ENCODE results near the gene B3GLCT. TPM values are rescaled to one million over a fixed set of nuclear protein-coding genes. Genes with fewer than 3 reads are reported as not detected.
A peak's percentile ranks its signal among the peaks of the same experiment; 100 is the strongest.

Gene B3GLCT
- total and polyA plus RNA-seq, 4 experiments from 2014 or later = 5.2 to 10.2 (median 6.6) TPM

GRCh38 chr13:31246918-31247317 lies 47.1 kb downstream of the B3GLCT start:
- Histone ChIP-seq H3K27me3 (ENCODE audit: insufficient read depth, low read length) (no peaks in the 10 kb centered on the region), H3K4me1 (ENCODE audit: insufficient read depth, low read length) (no peaks in the 10 kb centered on the region), H3K9me3 (ENCODE audit: control insufficient read depth in 1 of 2, low read length in 2 of 2) (no peaks in the 10 kb centered on the region), H3K36me3 (ENCODE audit: insufficient read depth, low read length) (no peaks in the 10 kb centered on the region), H3K4me3 (ENCODE audit: low read length in 2 of 2) (no peak overlapping the region), H3K27ac (ENCODE audit: low read depth, low read length) (no peak overlapping the region)
- H3K9me3 Mint-ChIP-seq = peaks cover 0 to 5% (median 2%) of the 10 kb centered on the region in 8 donors
- H3K27ac Mint-ChIP-seq = peak overlapping the region in 1 of 7 donors; percentile 27
- no peak for DNase-seq
- H3K4me3 Mint-ChIP-seq = no peak overlapping the region
- H3K36me3 Mint-ChIP-seq = peaks cover 17 to 21% of the 10 kb centered on the region in 2 donors
- intact Hi-C loops (cut with micrococcal nuclease) = no loop called here
- peaks cover 0 to 3% (median 0%) of the 10 kb centered on the region in 4 donors for H3K4me1 Mint-ChIP-seq
- ChIA-PET POLR2A (ENCODE audit: partially characterized antibody) (no interaction called here), CTCF (ENCODE audit: partially characterized antibody) (interaction anchor here (2.0 to 2.6 kb wide), 2 partner anchors 9 to 11 kb away, joined by 4 to 16 read pairs; no protein-coding TSS in a partner anchor)
- H3K27me3 Mint-ChIP-seq = no peaks in the 10 kb centered on the region

GRCh38 chr13:31248361-31248760 lies 48.6 kb downstream of the B3GLCT start:
- H3K27ac ChIP-seq (ENCODE audit: low read depth, low read length) = no peak overlapping the region
- H3K4me3 Mint-ChIP-seq = no peak overlapping the region
- peaks cover 0 to 3% (median 0%) of the 10 kb centered on the region in 4 donors for H3K4me1 Mint-ChIP-seq
- H3K9me3 ChIP-seq (ENCODE audit: control insufficient read depth in 1 of 2, low read length in 2 of 2) = no peaks in the 10 kb centered on the region
- no peak overlapping the region for H3K4me3 ChIP-seq (ENCODE audit: low read length in 2 of 2)
- H3K27me3 ChIP-seq (ENCODE audit: insufficient read depth, low read length) = no peaks in the 10 kb centered on the region
- DNase-seq = no peak
- intact Hi-C loops (cut with micrococcal nuclease) = no loop called here
- peaks cover 22 to 31% of the 10 kb centered on the region in 2 donors for H3K36me3 Mint-ChIP-seq
- H3K36me3 ChIP-seq (ENCODE audit: insufficient read depth, low read length) = no peaks in the 10 kb centered on the region
- POLR2A ChIA-PET (ENCODE audit: partially characterized antibody) = no interaction called here
- H3K9me3 Mint-ChIP-seq = peaks cover 0 to 19% (median 10%) of the 10 kb centered on the region in 8 donors
- peak overlapping the region in 3 of 7 donors; percentile 10 to 44 (median 19) for H3K27ac Mint-ChIP-seq
- H3K4me1 ChIP-seq (ENCODE audit: insufficient read depth, low read length) = no peaks in the 10 kb centered on the region
- CTCF ChIA-PET (ENCODE audit: partially characterized antibody) = interaction anchor here (2.6 kb wide), 1 partner anchor 12 kb away, joined by 16 read pairs; no protein-coding TSS in a partner anchor
- H3K27me3 Mint-ChIP-seq = no peaks in the 10 kb centered on the region

- Histone ChIP-seq H3K4me1 (ENCODE audit: insufficient read depth, low read length) (no peaks in the 10 kb centered on the region), H3K27me3 (ENCODE audit: insufficient read depth, low read length) (no peaks in the 10 kb centered on the region), H3K4me3 (ENCODE audit: low read length in 2 of 2) (no peak overlapping the region), H3K36me3 (ENCODE audit: insufficient read depth, low read length) (no peaks in the 10 kb centered on the region), H3K9me3 (ENCODE audit: control insufficient read depth in 1 of 2, low read length in 2 of 2) (no peaks in the 10 kb centered on the region), H3K27ac (ENCODE audit: low read depth, low read length) (no peak overlapping the region)
- Mint-ChIP-seq H3K9me3 (peaks cover 0 to 24% (median 10%) of the 10 kb centered on the region in 8 donors), H3K4me3 (no peak overlapping the region), H3K36me3 (peaks cover 22 to 31% of the 10 kb centered on the region in 2 donors), H3K27ac (no peak overlapping the region), H3K27me3 (no peaks in the 10 kb centered on the region), H3K4me1 (peaks cover 0 to 3% (median 0%) of the 10 kb centered on the region in 4 donors)
- CTCF ChIA-PET (ENCODE audit: partially characterized antibody) = interaction anchor here (1.2 kb wide), 1 partner anchor 13 kb away, joined by 6 read pairs; no protein-coding TSS in a partner anchor
- POLR2A ChIA-PET (ENCODE audit: partially characterized antibody) = no interaction called here
- DNase-seq = no peak
- intact Hi-C loops (cut with micrococcal nuclease) = no loop called here
Measured at GRCh38 chr13:31248965-31249539, 49.3 kb downstream of the B3GLCT start.

GRCh38 chr13:31250435-31250834 lies 50.7 kb downstream of the B3GLCT start:
- H3K4me3 ChIP-seq (ENCODE audit: low read length in 2 of 2) = no peak overlapping the region
- H3K27ac Mint-ChIP-seq = no peak overlapping the region
- no peak overlapping the region for H3K27ac ChIP-seq (ENCODE audit: low read depth, low read length)
- no peaks in the 10 kb centered on the region for H3K9me3 ChIP-seq (ENCODE audit: control insufficient read depth in 1 of 2, low read length in 2 of 2)
- no peak overlapping the region for H3K4me3 Mint-ChIP-seq
- POLR2A ChIA-PET (ENCODE audit: partially characterized antibody) = no interaction called here
- CTCF ChIA-PET (ENCODE audit: partially characterized antibody) = no interaction called here
- peaks cover 25 to 31% of the 10 kb centered on the region in 2 donors for H3K36me3 Mint-ChIP-seq
- intact Hi-C loops (cut with micrococcal nuclease) = no loop called here
- H3K27me3 ChIP-seq (ENCODE audit: insufficient read depth, low read length) = no peaks in the 10 kb centered on the region
- peaks cover 0 to 3% (median 0%) of the 10 kb centered on the region in 4 donors for H3K4me1 Mint-ChIP-seq
- peaks cover 2 to 36% (median 16%) of the 10 kb centered on the region in 8 donors for H3K9me3 Mint-ChIP-seq
- peak in 1 of 5 donors; percentile 14 for DNase-seq
- no peaks in the 10 kb centered on the region for H3K27me3 Mint-ChIP-seq
- H3K36me3 ChIP-seq (ENCODE audit: insufficient read depth, low read length) = no peaks in the 10 kb centered on the region
- H3K4me1 ChIP-seq (ENCODE audit: insufficient read depth, low read length) = no peaks in the 10 kb centered on the region

GRCh38 chr13:31261241-31261640 lies 61.5 kb downstream of the B3GLCT start:
- intact Hi-C loops (cut with micrococcal nuclease) = no loop called here
- no peak overlapping the region for H3K27ac ChIP-seq (ENCODE audit: low read depth, low read length)

GRCh38 chr13:31263346-31263745 lies 63.6 kb downstream of the B3GLCT start:
- H3K36me3 Mint-ChIP-seq = peaks cover 24 to 59% of the 10 kb centered on the region in 2 donors
- no peaks in the 10 kb centered on the region for H3K4me1 Mint-ChIP-seq
- CTCF ChIA-PET (ENCODE audit: partially characterized antibody) = no interaction called here
- no peak overlapping the region for H3K27ac ChIP-seq (ENCODE audit: low read depth, low read length)
- H3K9me3 Mint-ChIP-seq = no peaks in the 10 kb centered on the region
- H3K36me3 ChIP-seq (ENCODE audit: insufficient read depth, low read length) = no peaks in the 10 kb centered on the region
- H3K4me3 Mint-ChIP-seq = no peak overlapping the region
- intact Hi-C loops (cut with micrococcal nuclease) = no loop called here
- POLR2A ChIA-PET (ENCODE audit: partially characterized antibody) = no interaction called here
- DNase-seq = no peak
- H3K27me3 ChIP-seq (ENCODE audit: insufficient read depth, low read length) = no peaks in the 10 kb centered on the region
- peaks cover 0 to under 1% of the 10 kb centered on the region in 2 donors for H3K9me3 ChIP-seq (ENCODE audit: control insufficient read depth in 1 of 2, low read length in 2 of 2)
- H3K27ac Mint-ChIP-seq = no peak overlapping the region
- no peaks in the 10 kb centered on the region for H3K4me1 ChIP-seq (ENCODE audit: insufficient read depth, low read length)
- no peak overlapping the region for H3K4me3 ChIP-seq (ENCODE audit: low read length in 2 of 2)
- no peaks in the 10 kb centered on the region for H3K27me3 Mint-ChIP-seq

More at GRCh38 chr13:31261241-31261640, 61.5 kb downstream of the B3GLCT start:
- no peak overlapping the region for H3K27ac Mint-ChIP-seq
- peaks cover 24 to 48% of the 10 kb centered on the region in 2 donors for H3K36me3 Mint-ChIP-seq
- Histone ChIP-seq H3K9me3 (ENCODE audit: control insufficient read depth in 1 of 2, low read length in 2 of 2) (peaks cover 6 to 7% of the 10 kb centered on the region in 2 donors), H3K4me3 (ENCODE audit: low read length in 2 of 2) (no peak overlapping the region), H3K36me3 (ENCODE audit: insufficient read depth, low read length) (no peaks in the 10 kb centered on the region), H3K27me3 (ENCODE audit: insufficient read depth, low read length) (no peaks in the 10 kb centered on the region), H3K4me1 (ENCODE audit: insufficient read depth, low read length) (no peaks in the 10 kb centered on the region)
- no peaks in the 10 kb centered on the region for H3K27me3 Mint-ChIP-seq
- DNase-seq = no peak
- no peak overlapping the region for H3K4me3 Mint-ChIP-seq
- H3K4me1 Mint-ChIP-seq = no peaks in the 10 kb centered on the region
- ChIA-PET CTCF (ENCODE audit: partially characterized antibody) (interaction anchor here (1.1 kb wide), 1 partner anchor 19 kb away, joined by 3 read pairs; no protein-coding TSS in a partner anchor), POLR2A (ENCODE audit: partially characterized antibody) (no interaction called here)
- peaks cover 0 to 6% (median 2%) of the 10 kb centered on the region in 8 donors for H3K9me3 Mint-ChIP-seq

- peaks cover 24 to 66% of the 10 kb centered on the region in 2 donors for H3K36me3 Mint-ChIP-seq
Measured at GRCh38 chr13:31264151-31264550, 64.4 kb downstream of the B3GLCT start.

More at GRCh38 chr13:31264151-31264550, 64.4 kb downstream of the B3GLCT start:
- H3K27me3 ChIP-seq (ENCODE audit: insufficient read depth, low read length) = no peaks in the 10 kb centered on the region
- H3K27me3 Mint-ChIP-seq = no peaks in the 10 kb centered on the region
- H3K9me3 ChIP-seq (ENCODE audit: control insufficient read depth in 1 of 2, low read length in 2 of 2) = no peaks in the 10 kb centered on the region
- H3K27ac Mint-ChIP-seq = no peak overlapping the region
- no peak overlapping the region for H3K4me3 Mint-ChIP-seq
- ChIA-PET CTCF (ENCODE audit: partially characterized antibody) (no interaction called here), POLR2A (ENCODE audit: partially characterized antibody) (no interaction called here)
- no peak overlapping the region for H3K4me3 ChIP-seq (ENCODE audit: low read length in 2 of 2)
- H3K36me3 ChIP-seq (ENCODE audit: insufficient read depth, low read length) = no peaks in the 10 kb centered on the region
- no peaks in the 10 kb centered on the region for H3K4me1 Mint-ChIP-seq
- DNase-seq = no peak
- no peak overlapping the region for H3K27ac ChIP-seq (ENCODE audit: low read depth, low read length)
- no peaks in the 10 kb centered on the region for H3K4me1 ChIP-seq (ENCODE audit: insufficient read depth, low read length)
- intact Hi-C loops (cut with micrococcal nuclease) = no loop called here
- no peaks in the 10 kb centered on the region for H3K9me3 Mint-ChIP-seq
